Renal cortex interstitium (tissue), 11 donors: ENCODE measurements around the gene RSPH9. TPM values are rescaled to one million over a fixed set of nuclear protein-coding genes. Genes with fewer than 3 reads are reported as not detected.
"Not testable (repeated sequence)": the region's sequence is repeated elsewhere in the genome, so short reads cannot be mapped to it uniquely, and the experiment has no call there.

Experiments used
- DNase-seq, 11 donors: peaks; one replicate each; pipeline ENCODE4 v3.0.0-alpha.2; 2013; ENCODE audit warnings: low read depth in 9 of 11, low spot score in 4 of 11; ENCODE audit errors: extremely low read depth in 1 of 11
- polyA plus RNA-seq, 3 donors: library from polyadenylated mRNA; unstranded; fragments of 120-200 nt; gene quantifications; one replicate each; pipeline ENCODE4 v1.2.1, GENCODE V29; 2013; ENCODE audit not compliant: insufficient read length in 3 of 3

Gene RSPH9
- polyA plus RNA-seq, 3 donors, result 1.1 to 1.7 (median 1.7) TPM

DNA sequence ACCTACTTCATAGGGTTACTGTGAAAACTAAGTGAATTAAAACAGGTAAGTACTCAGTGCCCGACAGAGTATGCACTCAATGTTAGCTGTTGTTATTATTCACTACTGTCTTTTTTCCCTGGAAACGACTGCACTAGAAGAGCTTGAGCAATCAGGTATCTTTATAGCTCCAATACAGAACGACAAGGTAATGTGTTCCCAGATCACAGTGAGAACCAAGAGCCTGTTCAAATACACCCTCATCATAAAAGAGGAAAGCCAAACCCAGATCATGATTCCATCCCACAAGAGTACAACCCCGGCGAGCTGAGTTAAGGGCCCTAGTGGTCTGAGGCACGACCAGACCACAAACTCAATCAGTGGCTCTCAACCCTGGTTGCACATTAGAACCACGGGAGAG is 32.9 kb downstream of the RSPH9 start:
- DNase-seq, result no peak

DNA sequence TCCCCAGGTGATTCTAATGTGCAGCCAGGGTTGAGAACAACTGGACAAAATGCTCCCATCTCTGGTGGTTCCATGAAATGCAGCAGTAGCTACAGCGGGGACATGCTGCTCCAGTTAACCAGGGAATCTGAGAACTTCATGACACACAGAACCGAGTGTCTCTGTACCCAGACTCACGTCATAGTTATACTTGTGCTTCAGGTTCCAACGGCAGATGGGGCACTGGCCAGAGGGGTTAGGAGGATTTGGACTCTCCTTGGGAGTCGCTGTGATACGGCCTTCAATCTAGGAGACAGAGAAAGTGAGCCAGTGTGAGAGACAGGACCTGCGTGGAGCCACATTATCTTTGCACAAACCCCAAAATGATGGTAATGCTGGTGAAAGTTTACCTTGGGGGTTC is 33.5 kb downstream of the RSPH9 start:
- DNase-seq, result no peak

GRCh38 chr6:43679057-43679456 is 34.2 kb downstream of the RSPH9 start:
- no peak for DNase-seq

DNA sequence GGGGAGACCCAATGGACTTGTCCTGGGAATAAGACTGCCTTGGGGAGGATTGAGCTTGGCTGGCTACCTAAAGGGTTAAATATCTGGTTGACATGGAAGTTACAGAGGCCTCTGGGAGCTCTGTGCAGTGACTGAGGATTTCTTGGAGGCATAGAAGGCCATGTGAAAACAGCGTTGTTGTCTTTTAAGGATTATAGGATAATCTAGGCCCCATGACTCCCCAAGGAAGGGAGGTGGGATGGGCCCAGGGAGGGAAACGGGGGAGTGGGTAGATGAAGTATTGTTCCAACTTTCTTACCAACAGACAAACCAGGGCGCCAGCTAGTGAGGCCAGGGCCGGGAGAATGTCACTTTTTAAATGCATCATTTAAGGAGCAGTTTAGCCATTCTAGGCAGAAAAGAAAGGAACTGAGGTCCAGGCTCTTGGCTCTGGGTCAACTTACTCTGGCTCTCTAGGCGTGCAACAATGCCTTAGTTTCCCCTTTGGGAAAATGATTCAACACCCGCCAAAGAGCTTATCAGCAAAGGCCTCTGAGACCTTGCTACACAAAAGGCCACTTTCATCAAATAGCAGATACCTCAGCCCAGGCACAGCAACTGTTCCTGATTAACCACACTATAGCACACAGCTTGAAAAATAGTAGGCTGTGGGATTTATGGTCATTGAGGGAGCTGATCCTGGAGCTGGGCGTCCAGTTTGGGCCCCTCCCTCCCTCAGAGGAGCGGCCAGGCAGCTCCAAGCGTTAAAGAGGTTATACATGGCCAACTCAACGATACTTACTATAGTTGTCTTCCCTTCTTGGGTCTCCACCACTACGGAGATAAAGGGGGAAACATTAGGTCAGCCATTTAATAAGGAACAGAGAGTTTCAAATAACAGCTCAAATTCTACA is 35.7 kb downstream of the RSPH9 start:
- DNase-seq, result no peak

DNA sequence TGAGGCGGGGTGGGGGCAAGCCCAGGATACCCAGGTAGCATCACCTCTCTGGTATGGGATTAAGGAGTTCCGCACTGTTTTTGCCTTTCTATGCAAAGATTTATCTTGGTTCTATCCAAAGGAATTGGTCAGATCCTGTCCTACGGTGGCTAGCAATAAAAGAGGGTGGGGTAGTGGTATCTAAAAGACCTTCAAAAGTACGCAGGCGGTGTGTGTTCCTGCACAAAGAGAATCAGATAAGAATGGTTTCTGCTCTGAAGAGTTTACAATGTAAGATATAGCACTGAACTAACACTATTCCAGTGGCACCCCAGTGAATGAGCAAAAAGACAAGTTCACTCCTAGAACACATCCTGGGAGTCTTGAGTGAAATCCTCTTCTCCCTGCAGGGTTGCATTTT is 36.5 kb downstream of the RSPH9 start:
- DNase-seq, result no peak

GRCh38 chr6:43682724-43683429 is 38.0 kb downstream of the RSPH9 start:
- DNase-seq, result no peak

DNA sequence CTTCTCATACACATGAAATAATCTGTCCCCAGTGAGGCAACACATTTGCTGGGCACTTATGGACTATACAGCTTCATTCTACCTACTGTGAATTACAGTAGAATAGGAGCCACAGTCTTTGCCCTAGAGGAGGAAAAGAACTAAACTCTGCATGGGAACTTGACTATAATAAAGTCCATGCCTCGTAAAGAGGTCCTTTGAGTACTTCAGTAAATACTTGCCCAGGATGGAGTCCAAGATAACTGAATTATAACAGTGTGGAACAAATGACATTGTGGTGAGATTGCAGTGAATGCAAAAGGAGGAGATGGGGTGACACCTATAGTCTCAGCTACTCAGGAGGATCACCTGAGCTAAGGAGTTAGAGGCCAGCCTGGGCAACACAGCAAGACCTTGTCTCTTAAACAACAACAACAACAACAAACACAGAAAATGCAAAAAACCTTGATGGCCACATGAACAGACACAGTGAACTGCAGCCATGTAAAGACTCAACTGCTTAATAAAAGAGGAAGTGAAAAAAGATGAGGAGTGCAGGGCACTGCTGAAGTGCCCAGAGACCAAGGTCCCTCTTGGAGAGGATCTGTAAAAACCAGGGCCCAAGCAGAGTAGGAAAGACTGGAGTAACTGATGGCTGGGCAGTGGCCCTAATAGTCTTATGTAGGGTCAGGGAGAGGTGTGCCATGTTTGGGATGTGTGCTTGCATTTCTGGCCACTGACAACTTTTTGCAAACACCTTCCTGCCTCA is 39.0 kb downstream of the RSPH9 start:
- no peak for DNase-seq

- DNase-seq, result no peak
These were observed 42.2 kb downstream of the RSPH9 start for GRCh38 chr6:43687079-43687436.

- peak in 3 of 11 donors; percentile 67 to 77 (median 74) for DNase-seq
These were observed 42.9 kb downstream of the RSPH9 start, which contains the start of gene MRPS18A for GRCh38 chr6:43687437-43688347. MRPS18A (minus strand) TSS chr6:43687791; CDS start chr6:43687779, 12 bp downstream.

DNA sequence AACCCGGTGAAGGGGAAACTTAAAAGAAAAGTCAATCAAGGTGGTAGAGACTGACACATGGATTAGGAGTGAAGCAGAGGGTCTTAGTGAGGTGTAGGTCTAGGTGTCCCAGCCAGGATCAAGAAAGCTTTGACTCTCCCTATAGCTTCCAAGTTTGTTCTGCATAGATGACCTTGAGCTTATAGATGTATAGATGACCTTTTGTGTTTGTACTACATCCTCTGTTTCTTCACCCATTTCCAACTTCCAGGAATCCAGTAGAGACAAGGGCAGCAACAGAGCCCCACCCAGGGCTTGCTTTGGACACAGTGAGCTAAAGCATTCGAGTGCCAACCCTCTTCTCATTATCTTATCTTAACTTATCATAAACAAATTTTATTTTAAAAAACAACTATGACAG is 44.6 kb downstream of the RSPH9 start:
- no peak for DNase-seq

- no peak for DNase-seq
These were observed 50.6 kb downstream of the RSPH9 start for GRCh38 chr6:43695215-43695966.

- no peak for DNase-seq
These were observed 51.1 kb downstream of the RSPH9 start for GRCh38 chr6:43695967-43696291.

GRCh38 chr6:43697421-43697820 is 52.6 kb downstream of the RSPH9 start:
- no peak for DNase-seq

- peak in 4 of 11 donors; percentile 66 to 75 (median 70) for DNase-seq
These were observed 53.9 kb downstream of the RSPH9 start for GRCh38 chr6:43698584-43699349.

- DNase-seq, result no peak
These were observed 54.8 kb downstream of the RSPH9 start for GRCh38 chr6:43699564-43700186.

- not testable (repeated sequence) for DNase-seq
These were observed 56.2 kb downstream of the RSPH9 start for GRCh38 chr6:43700939-43701560.

DNA sequence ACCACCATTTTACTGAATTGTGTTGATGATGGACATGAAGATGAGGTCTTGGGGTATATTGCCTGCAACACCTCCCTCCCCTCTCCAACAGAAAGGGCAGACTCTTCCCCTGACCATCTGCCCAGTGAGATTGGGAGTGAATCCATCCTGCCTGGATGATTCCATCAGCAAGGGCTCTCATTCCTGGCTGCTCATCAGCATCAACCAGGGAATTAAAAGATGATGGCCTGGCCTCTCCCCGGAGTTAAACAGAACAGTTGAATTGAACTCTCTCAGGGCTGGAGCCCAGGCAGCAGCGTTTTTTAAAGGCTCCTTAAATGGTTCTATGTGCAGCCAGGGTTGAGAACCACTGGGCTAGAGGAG is 57.3 kb downstream of the RSPH9 start:
- DNase-seq, result no peak
